ENCODE results near the gene PDE10A.

- TF ChIP-seq EZH2 (IDR thresholded peaks at IDR 0.05; ENCODE audit: low read depth, low read length, severe bottlenecking) (no peak), SP2 (IDR thresholded peaks at IDR 0.05; ENCODE audit: low read length) (no peak), KDM1A (IDR thresholded peaks at IDR 0.05; ENCODE audit: borderline replicate concordance, low read length) (no peak), EP300 (IDR thresholded peaks at IDR 0.05; ENCODE audit: borderline replicate concordance in 1 of 2, low read depth in 2 of 2, low read length in 2 of 2) (no peak), ATF3 (IDR thresholded peaks at IDR 0.05; ENCODE audit: insufficient read depth, low read depth, low read length) (no peak), ZNF274 (IDR thresholded peaks at IDR 0.05; ENCODE audit: borderline replicate concordance, extremely low read depth, low read length) (no peak), CHD1 (IDR thresholded peaks at IDR 0.05; ENCODE audit: low read depth, low read length) (no peak), NANOG (IDR thresholded peaks at IDR 0.05; ENCODE audit: insufficient read depth, low read depth, low read length, poor library complexity, severe bottlenecking) (no peak), MAX (IDR thresholded peaks at IDR 0.05) (no peak), HDAC6 (IDR thresholded peaks at IDR 0.05; ENCODE audit: low read depth, low read length) (no peak)
- TF ChIP-seq, protein P1, sequence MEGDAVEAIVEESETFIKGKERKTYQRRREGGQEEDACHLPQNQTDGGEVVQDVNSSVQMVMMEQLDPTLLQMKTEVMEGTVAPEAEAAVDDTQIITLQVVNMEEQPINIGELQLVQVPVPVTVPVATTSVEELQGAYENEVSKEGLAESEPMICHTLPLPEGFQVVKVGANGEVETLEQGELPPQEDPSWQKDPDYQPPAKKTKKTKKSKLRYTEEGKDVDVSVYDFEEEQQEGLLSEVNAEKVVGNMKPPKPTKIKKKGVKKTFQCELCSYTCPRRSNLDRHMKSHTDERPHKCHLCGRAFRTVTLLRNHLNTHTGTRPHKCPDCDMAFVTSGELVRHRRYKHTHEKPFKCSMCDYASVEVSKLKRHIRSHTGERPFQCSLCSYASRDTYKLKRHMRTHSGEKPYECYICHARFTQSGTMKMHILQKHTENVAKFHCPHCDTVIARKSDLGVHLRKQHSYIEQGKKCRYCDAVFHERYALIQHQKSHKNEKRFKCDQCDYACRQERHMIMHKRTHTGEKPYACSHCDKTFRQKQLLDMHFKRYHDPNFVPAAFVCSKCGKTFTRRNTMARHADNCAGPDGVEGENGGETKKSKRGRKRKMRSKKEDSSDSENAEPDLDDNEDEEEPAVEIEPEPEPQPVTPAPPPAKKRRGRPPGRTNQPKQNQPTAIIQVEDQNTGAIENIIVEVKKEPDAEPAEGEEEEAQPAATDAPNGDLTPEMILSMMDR (IDR thresholded peaks at IDR 0.05; ENCODE audit: control extremely low read depth in 1 of 3, insufficient read depth in 1 of 3, low read depth in 1 of 3, low read length in 3 of 3): no peak
Measured at GRCh38 chr6:165643015-165643414, 20.0 kb downstream of the PDE10A start.
